ENCODE results near the gene RPS6KA4.
"Not testable (repeated sequence)": the region's sequence is repeated elsewhere in the genome, so short reads cannot be mapped to it uniquely, and the experiment has no call there.

Gene RPS6KA4
- 26.5 to 65.9 (median 58.0) reads per million in 9 experiments for total RNA-seq

DNA sequence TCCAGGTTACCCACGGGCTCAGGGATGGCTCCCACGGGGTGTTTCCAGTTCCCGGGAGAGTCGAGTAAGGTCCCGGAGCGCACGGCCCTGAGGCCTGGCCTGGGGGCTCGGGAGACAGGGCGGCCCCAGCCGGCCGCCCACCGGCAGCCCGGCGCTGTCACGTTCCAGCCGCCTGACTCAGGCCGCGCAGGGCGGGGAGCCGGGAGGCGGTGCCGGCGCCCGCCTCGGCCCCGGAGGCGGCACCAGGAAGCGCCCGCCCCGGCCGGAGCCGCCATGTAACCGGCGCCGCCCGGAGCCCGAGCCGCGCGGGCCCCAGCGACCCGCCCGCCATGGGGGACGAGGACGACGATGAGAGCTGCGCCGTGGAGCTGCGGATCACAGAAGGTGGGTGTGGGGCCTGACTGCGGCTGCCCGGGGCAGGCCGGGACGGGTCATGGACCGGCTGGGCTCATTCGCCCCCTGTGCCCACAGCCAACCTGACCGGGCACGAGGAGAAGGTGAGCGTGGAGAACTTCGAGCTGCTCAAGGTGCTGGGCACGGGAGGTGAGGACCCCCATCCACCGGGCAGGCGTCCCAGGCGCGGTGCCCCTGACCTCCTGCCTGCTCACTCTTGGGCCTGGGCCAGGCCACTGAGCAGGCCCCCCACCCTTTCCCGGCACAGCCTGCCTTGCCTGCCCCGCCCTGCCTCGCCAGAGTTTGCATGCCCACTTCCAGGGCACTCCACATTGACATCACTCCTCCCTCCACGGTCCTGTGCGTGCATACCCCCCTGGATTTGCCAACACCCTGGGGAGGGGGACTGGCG lies at the start of gene RPS6KA4:
RPS6KA4 (plus strand) TSS at position 256 of the 805 bp plus-strand sequence; CDS start at position 330, 74 bp downstream.
- H3K4me1 Mint-ChIP-seq (ENCODE audit: low read depth in 2 of 2) = peaks cover 22 to 30% of the 10 kb centered on the region in 2 donors
- H3K4me3 Mint-ChIP-seq = peak within 1 kb of the TSS; percentile 93
- ATAC-seq (replicated peaks) (peak; percentile 88), DNase-seq (peak in 2 of 3 experiments; percentile 39 to 42)
- peak within 1 kb of the TSS; percentile 69 to 86 for H3K27ac Mint-ChIP-seq
- H3K27me3 Mint-ChIP-seq = no peaks in the 10 kb centered on the region
- peaks cover 31% of the 10 kb centered on the region for H3K36me3 Mint-ChIP-seq (ENCODE audit: insufficient read depth)
- H3K9me3 Mint-ChIP-seq = no peaks in the 10 kb centered on the region

DNA sequence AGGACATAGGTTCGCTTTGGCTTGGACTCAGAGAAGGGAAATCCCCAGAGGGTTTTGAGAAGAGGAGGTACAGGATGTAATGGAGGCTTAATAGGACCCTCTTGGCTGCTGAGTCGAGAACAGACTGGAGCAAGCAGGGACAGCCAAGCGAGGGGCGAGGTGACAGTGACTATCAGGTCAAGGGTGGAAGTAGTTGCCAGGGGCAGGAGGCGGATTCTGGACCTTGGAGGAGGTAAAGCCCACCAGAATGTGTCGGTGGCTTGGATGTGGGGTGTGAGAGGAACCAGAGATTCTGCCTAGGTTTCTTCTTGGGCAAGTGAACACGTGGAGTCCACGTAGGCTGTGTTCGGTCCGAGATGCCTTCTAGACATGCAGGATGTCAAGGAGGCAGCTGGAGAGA lies 46.0 kb upstream of the RPS6KA4 start:
- no peaks in the 10 kb centered on the region for H3K9me3 Mint-ChIP-seq
- peaks cover 25 to 26% of the 10 kb centered on the region in 2 donors for H3K4me1 Mint-ChIP-seq (ENCODE audit: low read depth in 2 of 2)
- no peak overlapping the region for H3K4me3 Mint-ChIP-seq
- DNase-seq (no peak), ATAC-seq (replicated peaks) (no peak)
- H3K36me3 Mint-ChIP-seq (ENCODE audit: insufficient read depth) = peaks cover 38% of the 10 kb centered on the region
- H3K27ac Mint-ChIP-seq = peak overlapping the region; percentile 51 to 74
- H3K27me3 Mint-ChIP-seq = no peaks in the 10 kb centered on the region

DNA sequence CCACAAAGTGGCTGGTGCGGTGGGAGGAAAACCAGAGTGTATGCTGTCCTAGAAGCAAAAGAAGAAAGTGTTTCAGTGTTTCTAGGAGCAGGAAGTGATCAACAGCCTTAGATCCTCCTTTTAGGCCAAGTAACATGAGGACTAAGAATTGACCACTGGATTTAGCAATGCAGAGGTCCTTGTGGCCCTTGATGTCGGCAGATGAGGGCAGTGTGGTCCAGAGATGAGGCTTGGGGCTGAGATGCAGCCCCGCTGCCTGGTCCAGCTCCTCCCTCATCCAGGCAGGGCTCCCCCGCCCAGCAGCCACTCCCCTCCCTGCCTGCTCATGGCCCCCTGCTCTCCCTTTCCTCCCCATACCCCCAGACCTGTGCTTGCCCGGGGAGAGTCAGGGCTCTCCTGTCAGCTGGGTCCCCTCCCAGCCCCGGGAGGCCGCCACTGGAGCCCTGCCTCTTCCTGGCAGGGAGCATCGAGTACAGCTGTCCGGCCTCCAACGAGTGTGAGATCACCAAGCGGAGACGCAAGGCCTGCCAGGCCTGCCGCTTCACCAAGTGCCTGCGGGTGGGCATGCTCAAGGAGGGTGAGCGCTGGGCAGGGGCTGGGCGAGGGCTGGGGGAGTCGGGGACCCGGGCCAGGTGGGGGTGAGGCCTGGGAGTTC lies 45.3 kb upstream of the RPS6KA4 start:
- H3K36me3 Mint-ChIP-seq (ENCODE audit: insufficient read depth) = peaks cover 45% of the 10 kb centered on the region

DNA sequence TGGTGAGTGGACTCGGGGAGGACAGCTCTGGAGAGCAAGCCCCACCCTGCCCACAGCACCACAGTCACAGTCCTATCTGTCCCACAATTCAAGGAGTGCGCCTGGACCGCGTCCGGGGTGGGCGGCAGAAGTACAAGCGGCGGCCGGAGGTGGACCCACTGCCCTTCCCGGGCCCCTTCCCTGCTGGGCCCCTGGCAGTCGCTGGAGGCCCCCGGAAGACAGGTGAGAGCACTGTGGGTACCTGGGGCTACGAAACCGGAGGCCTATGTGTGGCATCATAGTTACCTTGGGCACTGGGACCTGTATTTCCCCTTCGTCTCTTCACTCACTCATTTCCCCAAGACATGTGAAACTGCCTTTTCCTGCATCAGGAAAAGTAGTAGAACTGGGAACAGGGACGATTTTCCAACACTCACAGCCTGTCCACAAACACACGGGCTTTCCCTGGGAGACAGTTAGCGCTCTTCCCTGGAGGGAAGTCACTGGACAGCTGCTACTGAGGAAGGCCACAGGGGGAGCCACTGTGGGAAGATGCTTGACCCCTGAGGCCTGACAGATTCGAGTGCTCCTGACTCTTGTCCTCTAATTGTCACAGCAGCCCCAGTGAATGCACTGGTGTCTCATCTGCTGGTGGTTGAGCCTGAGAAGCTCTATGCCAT lies 44.7 kb upstream of the RPS6KA4 start:
- Mint-ChIP-seq H3K27me3 (no peaks in the 10 kb centered on the region), H3K4me1 (ENCODE audit: low read depth in 2 of 2) (peaks cover 36% of the 10 kb centered on the region in 2 donors), H3K36me3 (ENCODE audit: insufficient read depth) (peaks cover 49% of the 10 kb centered on the region), H3K27ac (no peak overlapping the region), H3K9me3 (no peaks in the 10 kb centered on the region), H3K4me3 (no peak overlapping the region)
- DNase-seq (no peak), ATAC-seq (replicated peaks) (no peak)

More for the DNA sequence above, 45.3 kb upstream of the RPS6KA4 start:
- no peaks in the 10 kb centered on the region for H3K9me3 Mint-ChIP-seq
- no peak overlapping the region for H3K4me3 Mint-ChIP-seq
- no peaks in the 10 kb centered on the region for H3K27me3 Mint-ChIP-seq
- H3K4me1 Mint-ChIP-seq (ENCODE audit: low read depth in 2 of 2) = peaks cover 30 to 31% of the 10 kb centered on the region in 2 donors
- DNase-seq (no peak), ATAC-seq (replicated peaks) (no peak)
- H3K27ac Mint-ChIP-seq = peak overlapping the region; percentile 51 to 74

DNA sequence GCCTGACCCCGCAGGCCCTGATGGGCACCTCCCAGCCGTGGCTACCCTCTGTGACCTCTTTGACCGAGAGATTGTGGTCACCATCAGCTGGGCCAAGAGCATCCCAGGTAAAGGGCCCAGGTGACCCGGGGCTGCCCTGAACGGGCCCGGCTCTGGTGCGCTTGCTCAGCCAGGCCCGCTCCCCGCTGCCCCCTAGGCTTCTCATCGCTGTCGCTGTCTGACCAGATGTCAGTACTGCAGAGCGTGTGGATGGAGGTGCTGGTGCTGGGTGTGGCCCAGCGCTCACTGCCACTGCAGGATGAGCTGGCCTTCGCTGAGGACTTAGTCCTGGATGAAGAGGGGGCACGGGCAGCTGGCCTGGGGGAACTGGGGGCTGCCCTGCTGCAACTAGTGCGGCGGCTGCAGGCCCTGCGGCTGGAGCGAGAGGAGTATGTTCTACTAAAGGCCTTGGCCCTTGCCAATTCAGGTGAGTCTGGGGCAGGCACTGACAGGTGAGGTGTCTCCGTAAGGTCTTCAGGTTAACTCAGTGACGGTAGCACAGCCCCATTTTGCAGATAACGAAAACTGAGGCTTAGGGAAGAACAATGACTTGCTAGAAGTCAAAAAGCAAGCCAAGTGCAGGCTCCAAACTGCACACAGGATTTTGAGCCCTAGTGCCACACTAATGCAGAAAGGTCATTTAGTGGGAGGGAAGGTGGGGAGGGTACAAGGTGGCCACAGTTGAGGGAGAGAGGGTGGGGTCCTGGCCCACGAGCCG lies 44.0 kb upstream of the RPS6KA4 start:
- no peak overlapping the region for H3K4me3 Mint-ChIP-seq

DNA sequence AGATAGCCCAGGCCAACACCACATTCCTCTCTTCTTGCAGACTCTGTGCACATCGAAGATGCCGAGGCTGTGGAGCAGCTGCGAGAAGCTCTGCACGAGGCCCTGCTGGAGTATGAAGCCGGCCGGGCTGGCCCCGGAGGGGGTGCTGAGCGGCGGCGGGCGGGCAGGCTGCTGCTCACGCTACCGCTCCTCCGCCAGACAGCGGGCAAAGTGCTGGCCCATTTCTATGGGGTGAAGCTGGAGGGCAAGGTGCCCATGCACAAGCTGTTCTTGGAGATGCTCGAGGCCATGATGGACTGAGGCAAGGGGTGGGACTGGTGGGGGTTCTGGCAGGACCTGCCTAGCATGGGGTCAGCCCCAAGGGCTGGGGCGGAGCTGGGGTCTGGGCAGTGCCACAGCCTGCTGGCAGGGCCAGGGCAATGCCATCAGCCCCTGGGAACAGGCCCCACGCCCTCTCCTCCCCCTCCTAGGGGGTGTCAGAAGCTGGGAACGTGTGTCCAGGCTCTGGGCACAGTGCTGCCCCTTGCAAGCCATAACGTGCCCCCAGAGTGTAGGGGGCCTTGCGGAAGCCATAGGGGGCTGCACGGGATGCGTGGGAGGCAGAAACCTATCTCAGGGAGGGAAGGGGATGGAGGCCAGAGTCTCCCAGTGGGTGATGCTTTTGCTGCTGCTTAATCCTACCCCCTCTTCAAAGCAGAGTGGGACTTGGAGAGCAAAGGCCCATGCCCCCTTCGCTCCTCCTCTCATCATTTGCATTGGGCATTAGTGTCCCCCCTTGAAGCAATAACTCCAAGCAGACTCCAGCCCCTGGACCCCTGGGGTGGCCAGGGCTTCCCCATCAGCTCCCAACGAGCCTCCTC lies 43.1 kb upstream of the RPS6KA4 start:
- not testable (repeated sequence) for H3K9me3 Mint-ChIP-seq; ATAC-seq (replicated peaks); H3K27me3 Mint-ChIP-seq; DNase-seq
- peak overlapping the region; percentile 88 to 94 for H3K4me3 Mint-ChIP-seq
- H3K27ac Mint-ChIP-seq = peak overlapping the region; percentile 98 to 99
- H3K4me1 Mint-ChIP-seq (ENCODE audit: low read depth in 2 of 2) = peaks cover 40% of the 10 kb centered on the region in 2 donors
- peaks cover 52% of the 10 kb centered on the region for H3K36me3 Mint-ChIP-seq (ENCODE audit: insufficient read depth)

More for the DNA sequence above, 44.0 kb upstream of the RPS6KA4 start:
- Mint-ChIP-seq H3K36me3 (ENCODE audit: insufficient read depth) (peaks cover 54% of the 10 kb centered on the region), H3K9me3 (no peaks in the 10 kb centered on the region), H3K27me3 (no peaks in the 10 kb centered on the region), H3K4me1 (ENCODE audit: low read depth in 2 of 2) (peaks cover 39 to 42% of the 10 kb centered on the region in 2 donors), H3K27ac (no peak overlapping the region)
- DNase-seq (no peak), ATAC-seq (replicated peaks) (no peak)

DNA sequence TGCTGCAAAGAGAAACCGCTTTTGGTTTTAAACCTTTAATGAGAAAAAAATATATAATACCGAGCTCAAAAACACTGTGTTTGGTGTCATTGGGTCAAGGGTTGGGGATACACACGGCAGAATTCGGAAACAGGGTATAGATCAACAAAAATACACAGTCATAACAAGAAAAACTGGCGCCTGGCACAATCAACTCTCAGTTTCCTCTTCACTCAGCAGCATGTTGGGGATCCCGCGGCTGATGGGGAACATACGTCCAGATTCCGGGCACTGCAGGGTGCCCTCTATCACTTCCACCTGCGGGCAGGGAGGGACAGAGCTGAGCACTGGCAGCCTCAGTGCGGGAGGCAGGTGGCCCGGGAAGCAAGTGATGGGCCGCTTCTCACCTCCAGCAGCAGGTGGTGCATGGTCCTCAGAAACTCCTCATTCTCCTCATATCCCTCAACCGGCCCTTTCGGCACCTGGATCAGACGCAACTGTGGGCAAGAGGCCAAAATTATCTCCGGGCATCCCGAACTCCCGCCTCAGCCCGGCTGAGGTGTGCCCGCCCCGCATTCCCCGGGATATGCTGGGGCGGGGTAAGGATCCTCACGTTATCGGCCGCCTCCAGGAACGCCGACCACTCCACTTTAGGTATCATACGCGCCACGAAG lies 42.2 kb upstream of the RPS6KA4 start:
- Mint-ChIP-seq H3K4me3 (peak overlapping the region; percentile 88 to 94), H3K9me3 (no peaks in the 10 kb centered on the region), H3K36me3 (ENCODE audit: insufficient read depth) (peaks cover 53% of the 10 kb centered on the region), H3K4me1 (ENCODE audit: low read depth in 2 of 2) (peaks cover 39 to 43% of the 10 kb centered on the region in 2 donors), H3K27ac (peak overlapping the region; percentile 98 to 99), H3K27me3 (no peaks in the 10 kb centered on the region)
- peak; percentile 36 to 46 (median 43) for DNase-seq
- ATAC-seq (replicated peaks) = peak; percentile 7

DNA sequence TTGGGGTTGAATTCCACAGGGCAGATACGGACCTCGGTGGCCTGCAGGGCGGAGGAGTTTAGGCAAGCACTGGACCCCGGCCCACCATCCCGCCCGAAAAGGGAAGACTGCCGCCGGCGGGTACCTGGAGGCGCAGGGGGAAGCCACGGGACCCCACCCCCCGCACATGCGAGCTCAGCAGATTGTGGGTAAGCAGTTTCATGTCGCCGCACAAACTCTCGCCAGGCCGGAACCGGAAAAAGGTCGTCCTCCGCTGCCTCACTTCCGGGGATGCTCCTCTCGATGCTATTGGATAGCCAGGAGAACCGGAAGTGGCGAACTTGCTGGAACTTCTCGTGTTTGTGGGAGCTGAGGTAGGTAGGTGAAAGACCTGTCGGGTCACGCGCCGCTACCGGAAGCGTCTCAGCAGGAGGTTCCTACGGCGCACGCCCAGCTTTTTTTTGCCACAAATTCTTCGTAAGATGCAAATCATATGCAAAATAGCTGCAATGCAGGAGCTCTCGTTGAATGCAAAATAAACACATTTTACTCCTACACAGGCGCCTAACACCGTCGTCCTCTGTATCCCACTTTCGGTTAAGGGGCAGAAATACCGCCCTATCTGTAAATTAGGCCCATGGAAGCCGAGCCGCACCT lies 41.5 kb upstream of the RPS6KA4 start, which contains the start of gene TRMT112:
TRMT112 (minus strand) TSS at position 235 of the 636 bp plus-strand sequence; CDS start at position 202, 33 bp downstream.
- H3K4me1 Mint-ChIP-seq (ENCODE audit: low read depth in 2 of 2) = peaks cover 38 to 42% of the 10 kb centered on the region in 2 donors
- H3K36me3 Mint-ChIP-seq (ENCODE audit: insufficient read depth) = peaks cover 53% of the 10 kb centered on the region
- peak within 1 kb of the TSS; percentile 98 to 99 for H3K27ac Mint-ChIP-seq
- H3K27me3 Mint-ChIP-seq = no peaks in the 10 kb centered on the region
- H3K9me3 Mint-ChIP-seq = no peaks in the 10 kb centered on the region
- H3K4me3 Mint-ChIP-seq = peak within 1 kb of the TSS; percentile 88 to 94
- ATAC-seq (replicated peaks) = peak; percentile 77
- DNase-seq = peak; percentile 93 to 97 (median 94)

DNA sequence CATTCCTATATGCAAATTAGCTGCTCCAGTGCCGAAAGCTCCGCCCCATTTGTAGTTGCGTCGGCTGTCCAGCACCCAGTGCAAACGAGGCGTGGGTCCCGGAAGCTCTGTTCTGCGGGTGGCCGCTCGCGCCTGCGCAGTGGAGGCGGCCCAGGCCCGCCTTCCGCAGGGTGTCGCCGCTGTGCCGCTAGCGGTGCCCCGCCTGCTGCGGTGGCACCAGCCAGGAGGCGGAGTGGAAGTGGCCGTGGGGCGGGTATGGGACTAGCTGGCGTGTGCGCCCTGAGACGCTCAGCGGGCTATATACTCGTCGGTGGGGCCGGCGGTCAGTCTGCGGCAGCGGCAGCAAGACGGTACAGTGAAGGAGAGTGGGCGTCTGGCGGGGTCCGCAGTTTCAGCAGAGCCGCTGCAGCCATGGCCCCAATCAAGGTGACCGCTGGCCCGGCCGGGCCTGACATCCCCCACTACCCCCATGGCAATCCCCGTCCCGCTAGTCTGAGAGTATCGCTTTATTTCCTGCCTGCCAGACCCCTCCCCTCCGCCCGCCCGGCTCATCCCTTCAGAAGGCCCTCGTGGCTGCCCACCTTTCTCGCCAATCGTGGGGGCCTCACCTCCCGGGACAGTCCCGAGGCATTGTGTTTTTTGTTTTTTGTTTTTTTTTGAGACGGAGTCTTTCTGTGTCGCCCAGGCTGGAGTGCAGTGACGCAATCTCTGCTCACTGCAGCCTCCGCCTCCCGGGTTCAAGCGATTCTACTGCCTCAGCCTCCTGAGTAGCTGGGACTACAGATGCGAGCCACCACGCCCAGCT lies 40.8 kb upstream of the RPS6KA4 start, which contains the start of gene PRDX5:
PRDX5 (plus strand) TSS at position 161 of the 805 bp plus-strand sequence; CDS start at position 256, 95 bp downstream.
- H3K36me3 Mint-ChIP-seq (ENCODE audit: insufficient read depth) = peaks cover 53% of the 10 kb centered on the region
- DNase-seq (peak; percentile 90 to 95 (median 93)), ATAC-seq (replicated peaks) (peak; percentile 77)
- H3K9me3 Mint-ChIP-seq = no peaks in the 10 kb centered on the region
- H3K4me3 Mint-ChIP-seq = peak within 1 kb of the TSS; percentile 88 to 94
- no peaks in the 10 kb centered on the region for H3K27me3 Mint-ChIP-seq
- H3K27ac Mint-ChIP-seq = peak within 1 kb of the TSS; percentile 98 to 99
- peaks cover 31 to 34% of the 10 kb centered on the region in 2 donors for H3K4me1 Mint-ChIP-seq (ENCODE audit: low read depth in 2 of 2)

DNA sequence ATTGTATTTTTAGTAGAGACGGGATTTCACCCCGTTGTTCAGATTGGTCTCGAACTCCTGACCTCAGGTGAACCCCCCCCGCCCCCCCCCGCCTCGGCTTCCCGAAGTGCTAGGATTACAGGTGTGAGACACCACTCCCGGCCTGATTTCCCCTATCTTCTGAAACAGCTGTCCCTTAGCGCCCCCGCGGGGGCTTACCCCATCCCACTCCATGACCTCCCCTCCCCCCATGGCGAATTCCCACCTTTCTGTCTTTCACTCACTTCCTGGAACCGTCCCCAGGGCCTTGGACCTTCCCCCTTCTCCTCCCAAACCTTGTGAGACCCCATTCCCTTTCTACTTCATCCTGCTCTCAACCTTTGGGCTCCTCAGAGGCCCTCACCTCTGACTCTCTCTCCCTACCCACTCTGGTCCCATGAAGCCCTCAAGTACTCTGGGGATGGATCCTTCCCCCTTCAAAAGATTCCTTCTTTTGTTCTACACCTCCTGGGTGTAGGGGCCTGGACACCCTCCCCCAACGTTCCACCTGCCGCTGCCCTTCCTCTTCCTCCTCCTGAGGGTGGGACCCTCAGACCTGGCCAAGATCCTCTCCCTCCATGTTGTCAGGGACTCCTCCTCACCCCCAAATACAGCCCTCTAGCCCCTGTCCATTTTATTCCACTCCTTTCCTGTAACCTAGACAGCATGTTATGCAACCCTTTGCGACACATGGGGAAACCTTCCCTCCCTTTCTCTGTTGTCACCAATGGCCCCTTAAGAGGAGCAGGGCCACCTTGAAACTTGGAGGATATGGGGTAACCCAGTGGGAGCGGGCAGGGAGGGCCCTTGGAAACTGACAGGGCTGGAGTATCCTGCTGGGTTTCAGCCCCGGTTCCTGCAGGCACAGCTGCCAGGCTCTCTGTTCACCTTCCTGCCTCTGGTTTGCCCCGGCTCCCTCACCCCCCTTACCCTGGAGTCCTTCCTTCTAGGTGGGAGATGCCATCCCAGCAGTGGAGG lies 39.9 kb upstream of the RPS6KA4 start:
- Mint-ChIP-seq H3K9me3 (no peaks in the 10 kb centered on the region), H3K4me3 (peak overlapping the region; percentile 88 to 94), H3K27ac (peak overlapping the region; percentile 98 to 99), H3K36me3 (ENCODE audit: insufficient read depth) (peaks cover 56% of the 10 kb centered on the region), H3K4me1 (ENCODE audit: low read depth in 2 of 2) (peaks cover 29 to 33% of the 10 kb centered on the region in 2 donors), H3K27me3 (no peaks in the 10 kb centered on the region)
- DNase-seq (no peak), ATAC-seq (replicated peaks) (no peak)

Data from effector memory CD8-positive, alpha-beta T cell (primary cell).